IMR-90 (cell line): ENCODE results near the gene ZC3H7B. TPM values are rescaled to one million over a fixed set of nuclear protein-coding genes. Genes with fewer than 3 reads are reported as not detected.

Source experiments
- ATAC-seq: fragments of 200-7000 bp; cut with Tn5 transposase; 2 replicates; pipeline ENCODE4 v1.9.1; 2020; ENCODE audit warnings: low read depth, mild to moderate bottlenecking, moderate library complexity
- BruUV-seq: library from RNA; stranded (reverse); fragments of 400-500 nt; replicated peaks from 2 replicates; lab custom pipeline; 2021; lab: Mats Ljungman, UMichigan
- CTCF ChIA-PET: fragments of 300-600 bp; formaldehyde crosslinking; extraction: SDS; loops from one replicate; lab custom pipeline; 2021; ENCODE audit warnings: antibody characterized with exemption; lab: Yijun Ruan, JAX
- POLR2A ChIA-PET: fragments of 300-600 bp; sonication (Branson Sonifier 250); formaldehyde crosslinking; loops from one replicate; lab custom pipeline; 2022; ENCODE audit warnings: antibody characterized with exemption; ENCODE audit not compliant: unreplicated experiment; lab: Charles Lee
- DNase-seq: peaks from one replicate; pipeline ENCODE4 v3.0.0; 2013
- H2AFZ ChIP-seq: replicated peaks from 2 replicates; pipeline ENCODE3; 2013; ENCODE audit warnings: low read length, mild to moderate bottlenecking; ENCODE audit not compliant: poor library complexity
- H2AK5ac ChIP-seq: 2 replicates; pipeline ENCODE4 v1.6.1; 2013; ENCODE audit warnings: low read depth, low read length, inconsistent platforms
- H2AK9ac ChIP-seq: replicated peaks from 2 replicates; pipeline ENCODE3; 2013; ENCODE audit warnings: mild to moderate bottlenecking, low read depth, low read length, moderate library complexity; ENCODE audit not compliant: poor library complexity
- H2BK120ac ChIP-seq: 2 replicates; pipeline ENCODE4 v1.6.1; 2013; ENCODE audit warnings: low read depth, low read length, inconsistent platforms
- H2BK15ac ChIP-seq: 3 replicates; pipeline ENCODE4 v1.6.1; 2013; ENCODE audit warnings: low read depth, low read length, inconsistent platforms
- H2BK20ac ChIP-seq: 2 replicates; pipeline ENCODE4 v1.6.1; 2013; ENCODE audit warnings: low read depth, mild to moderate bottlenecking, inconsistent platforms, low read length, moderate library complexity
- H2BK5ac ChIP-seq: 2 replicates; pipeline ENCODE4 v1.6.1; 2013; ENCODE audit warnings: mild to moderate bottlenecking, low read depth, low read length, inconsistent platforms; ENCODE audit not compliant: poor library complexity, severe bottlenecking
- H3K14ac ChIP-seq: replicated peaks from 2 replicates; pipeline ENCODE4 v1.6.1; 2013; ENCODE audit warnings: low read depth, low read length, inconsistent platforms
- H3K18ac ChIP-seq: 2 replicates; pipeline ENCODE4 v1.6.1; 2013; ENCODE audit warnings: low read depth, low read length, control low read depth
- H3K23ac ChIP-seq: 2 replicates; pipeline ENCODE4 v1.6.1; 2013; ENCODE audit warnings: low read depth, low read length, inconsistent platforms
- H3K27ac ChIP-seq: 2 replicates; pipeline ENCODE4 v1.5.1; 2013; ENCODE audit warnings: mild to moderate bottlenecking, control low read depth, low read length; ENCODE audit not compliant: insufficient read depth
- H3K27me3 ChIP-seq: 2 replicates; pipeline ENCODE4 v1.6.1; 2013; ENCODE audit warnings: low read length; ENCODE audit not compliant: control insufficient read depth, insufficient read depth
- H3K36me3 ChIP-seq: 2 replicates; pipeline ENCODE4 v1.6.1; 2013; ENCODE audit warnings: low read length, mixed read lengths; ENCODE audit not compliant: control insufficient read depth, insufficient read depth
- H3K4ac ChIP-seq: 2 replicates; pipeline ENCODE4 v1.6.1; 2013; ENCODE audit warnings: low read depth, low read length, inconsistent platforms
- H3K4me1 ChIP-seq: 2 replicates; pipeline ENCODE4 v1.6.1; 2013; ENCODE audit warnings: low read length, mixed read lengths; ENCODE audit not compliant: control insufficient read depth, insufficient read depth
- H3K4me2 ChIP-seq: 2 replicates; pipeline ENCODE4 v1.6.1; 2013; ENCODE audit warnings: low read depth, mild to moderate bottlenecking, control low read depth, low read length, moderate library complexity
- H3K4me3 ChIP-seq: 2 replicates; pipeline ENCODE4 v1.5.1; 2013; ENCODE audit warnings: low read depth, mild to moderate bottlenecking, control low read depth, low read length, moderate library complexity; ENCODE audit not compliant: insufficient read depth
- H3K56ac ChIP-seq: 2 replicates; pipeline ENCODE4 v1.6.1; 2013; ENCODE audit warnings: low read length, inconsistent platforms; ENCODE audit not compliant: insufficient read depth; ENCODE audit errors: extremely low read depth
- H3K79me1 ChIP-seq, 2 experiments: 2 replicates each; pipeline ENCODE4 v1.6.1; 2013; ENCODE audit warnings: low read length in 2 of 2, inconsistent platforms in 1 of 2, low read depth in 1 of 2
- H3K9ac ChIP-seq: 2 replicates; pipeline ENCODE4 v1.6.1; 2013; ENCODE audit warnings: low read depth, low read length, control low read depth
- H3K9me1 ChIP-seq: 2 replicates; pipeline ENCODE4 v1.6.1; 2013; ENCODE audit warnings: low read length, inconsistent platforms; ENCODE audit not compliant: insufficient read depth
- H3K9me3 ChIP-seq: 2 replicates; pipeline ENCODE4 v1.6.1; 2013; ENCODE audit warnings: low read length; ENCODE audit not compliant: control insufficient read depth, insufficient read depth
- H4K20me1 ChIP-seq: 2 replicates; pipeline ENCODE4 v1.6.1; 2013; ENCODE audit warnings: low read length, inconsistent platforms; ENCODE audit not compliant: insufficient read depth
- H4K5ac ChIP-seq: 2 replicates; pipeline ENCODE4 v1.6.1; 2013; ENCODE audit warnings: mild to moderate bottlenecking, low read depth, low read length, control low read depth
- H4K8ac ChIP-seq, 2 experiments: 2 replicates each; pipeline ENCODE4 v1.6.1; 2013; ENCODE audit warnings: low read depth in 2 of 2, low read length in 2 of 2, control low read depth in 1 of 2, inconsistent platforms in 1 of 2
- H4K91ac ChIP-seq: 2 replicates; pipeline ENCODE4 v1.6.1; 2013; ENCODE audit warnings: low read depth, low read length, inconsistent platforms; ENCODE audit not compliant: insufficient read depth
- NFE2L2 ChIP-seq: fragments of 150-350 bp; IDR thresholded peaks from 2 replicates; pipeline ENCODE4 v1.6.1; 2016; ENCODE audit warnings: low read depth, mild to moderate bottlenecking, low read length
- SMC3 ChIP-seq: fragments of 150-350 bp; IDR thresholded peaks from 2 replicates; pipeline ENCODE4 v1.6.1; 2016; ENCODE audit warnings: low read depth, mild to moderate bottlenecking, antibody characterized with exemption, low read length, moderate library complexity
- WGBS, 2 experiments: methylation state at CpG; one replicate each; pipeline versions ENCODE4 v1.1.5 to v1.1.7; 2013; ENCODE audit warnings: missing lambda C conversion rate in 2 of 2; ENCODE audit not compliant: insufficient read length in 1 of 2; ENCODE audit errors: extremely low coverage in 2 of 2; 5-methylcytosine and 5-hydroxymethylcytosine counted together
- dilution Hi-C: fragments of 300-500 bp; cut with HindIII; formaldehyde crosslinking; loops from one replicate; pipeline ENCODE4 v1.14.3; 2018; ENCODE audit warnings: low sequenced_read_pairs; ENCODE audit not compliant: unreplicated experiment
- in situ Hi-C: fragments of 300-500 bp; cut with MboI; formaldehyde crosslinking; loops from 3 replicates; pipeline ENCODE4 v1.14.3; 2019; ENCODE audit warnings: low sequenced_read_pairs, inconsistent platforms, mixed read lengths
- intact Hi-C: fragments of 100-400 bp; cut with micrococcal nuclease; formaldehyde crosslinking; loops from 2 replicates; pipeline ENCODE4 v1.10.0; 2022
- polyA plus RNA-seq, 3 experiments: library from polyadenylated mRNA; depleted of rRNA; stranded (reverse); fragments of >200 nt; gene quantifications; 2 replicates each; pipeline ENCODE4 v1.2.3, GENCODE V29; 2012; ENCODE audit warnings: low replicate concordance in 1 of 3
- total RNA-seq: library from RNA; depleted of rRNA; stranded (reverse); fragments of >200 nt; gene quantifications from 2 replicates; pipeline ENCODE4 v1.2.3, GENCODE V29; 2012

ZC3H7B gene
- total and polyA plus RNA-seq, 2 of the 4 experiments (the other 2 are of a cell fraction): 37.6 to 72.3 TPM

DNA sequence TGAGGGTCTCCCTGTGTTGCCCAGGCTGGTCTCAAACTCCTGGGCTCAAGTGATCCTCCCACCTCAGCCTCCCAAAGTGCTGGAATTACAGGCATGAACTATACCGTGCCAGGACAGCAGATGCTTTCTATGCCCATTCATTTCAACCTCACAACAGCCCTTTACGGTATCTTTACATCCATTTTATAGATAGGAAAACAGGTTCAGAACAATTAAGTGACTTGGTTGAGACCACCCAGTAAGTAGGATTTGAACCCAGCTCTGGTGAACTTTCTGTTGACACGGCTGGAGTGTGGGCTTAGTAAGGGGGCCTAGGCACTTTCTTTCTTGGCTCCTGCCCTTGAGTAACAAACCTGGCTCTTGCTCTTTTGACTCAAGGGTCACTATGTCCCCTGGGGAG is 106.1 kb downstream of the ZC3H7B start:
- Histone ChIP-seq H2BK120ac (no peak overlapping the region), H3K18ac (no peak overlapping the region), H2BK5ac (no peak overlapping the region), H4K91ac (no peak overlapping the region), H3K9ac (no peak overlapping the region), H3K36me3 (no peaks in the 10 kb centered on the region), H3K79me1 (peaks cover 2% of the 10 kb centered on the region in 2 experiments; a peak in 3 of 4 replicates), H2AFZ (no peak overlapping the region), H3K27ac (no peak overlapping the region), H3K27me3 (no peaks in the 10 kb centered on the region), H3K9me3 (no peaks in the 10 kb centered on the region), H2AK5ac (no peak overlapping the region), H3K14ac (no peak overlapping the region), H3K56ac (no peak overlapping the region), H2BK20ac (no peak overlapping the region), H3K4me3 (no peak overlapping the region), H3K23ac (no peak overlapping the region), H3K4me2 (no peak overlapping the region), H4K5ac (no peak overlapping the region), H3K4ac (no peak overlapping the region), H4K20me1 (no peaks in the 10 kb centered on the region), H3K9me1 (peaks cover 2% of the 10 kb centered on the region; the same call in 1 of the 2 replicates), H3K4me1 (peaks cover 5% of the 10 kb centered on the region), H4K8ac (no peak overlapping the region), H2BK15ac (no peak overlapping the region), H2AK9ac (no peak overlapping the region)
- DNase-seq: no peak
- no CpG with 5 or more reads among the region's 3 CpGs for WGBS, 2 experiments
- ChIA-PET POLR2A (interaction anchor here (0.6 kb wide), 1 partner anchor 1540 kb away, joined by 3 read pairs; no protein-coding TSS in a partner anchor), CTCF (no interaction called here)
- intact Hi-C loops (no loop called here), dilution Hi-C loops (no loop called here), in situ Hi-C loops (loop anchor here (10.0 kb wide), 1 partner anchor 197 kb away; no protein-coding TSS in a partner anchor)
- no peak for TF ChIP-seq NFE2L2
- TF ChIP-seq SMC3: no peak
- no peak for ATAC-seq
- no TSS peak for BruUV-seq
